Stimulated activated CD8-positive, alpha-beta memory T cell treated with anti-CD3 and anti-CD28 coated beads, Interleukin-7, amount 100 ng/mL, for 1 hour (primary cell): ENCODE data around the gene KCTD13.
"Not testable (repeated sequence)": the region's sequence is repeated elsewhere in the genome, so short reads cannot be mapped to it uniquely, and the experiment has no call there.

ENCODE experiments used
- DNase-seq, 2 donors: peaks; one replicate each; pipeline ENCODE4 v3.0.0-alpha.2; 2020; ENCODE audit warnings: low read depth in 2 of 2

The KCTD13 gene

GRCh38 chr16:29947897-29948296 is 21.9 kb upstream of the KCTD13 start:
- DNase-seq = no peak

GRCh38 chr16:29943846-29944799 is 18.1 kb upstream of the KCTD13 start:
- DNase-seq = no peak

DNA sequence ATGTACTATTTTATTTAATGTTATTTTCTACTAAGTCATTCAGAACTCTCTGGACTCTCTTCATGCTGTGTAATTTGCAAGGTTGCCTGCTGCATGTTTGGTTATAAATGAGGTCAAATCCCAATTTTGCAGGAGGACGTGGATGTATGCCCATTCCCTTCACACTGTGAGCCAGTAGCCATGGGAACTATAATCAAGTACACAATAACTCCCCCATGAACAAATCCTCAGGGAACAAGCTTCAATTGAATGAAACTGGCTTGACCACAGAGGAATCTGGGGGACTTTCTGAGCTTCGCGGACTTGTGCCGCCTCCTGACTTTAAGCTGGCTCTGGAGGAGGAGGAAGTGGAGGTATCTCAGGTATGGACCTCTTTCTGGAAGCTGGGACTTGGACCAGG is 14.6 kb upstream of the KCTD13 start:
- no peak for DNase-seq

DNA sequence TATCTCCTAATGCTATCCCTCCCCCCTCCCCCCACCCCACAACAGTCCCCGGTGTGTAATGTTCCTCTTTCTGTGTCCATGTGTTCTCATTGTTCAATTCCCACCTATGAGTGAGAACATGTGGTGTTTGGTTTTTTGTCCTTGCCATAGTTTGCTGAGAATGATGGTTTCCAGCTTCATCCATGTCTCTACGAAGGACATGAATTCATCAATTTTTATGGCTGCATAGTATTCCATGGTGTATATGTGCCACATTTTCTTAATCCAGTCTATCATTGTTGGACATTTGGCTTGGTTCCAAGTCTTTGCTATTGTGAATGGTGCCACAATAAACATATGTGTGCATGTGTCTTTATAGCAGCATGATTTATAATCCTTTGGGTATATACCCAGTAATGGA is 5.7 kb upstream of the KCTD13 start:
- not testable (repeated sequence) for DNase-seq

DNA sequence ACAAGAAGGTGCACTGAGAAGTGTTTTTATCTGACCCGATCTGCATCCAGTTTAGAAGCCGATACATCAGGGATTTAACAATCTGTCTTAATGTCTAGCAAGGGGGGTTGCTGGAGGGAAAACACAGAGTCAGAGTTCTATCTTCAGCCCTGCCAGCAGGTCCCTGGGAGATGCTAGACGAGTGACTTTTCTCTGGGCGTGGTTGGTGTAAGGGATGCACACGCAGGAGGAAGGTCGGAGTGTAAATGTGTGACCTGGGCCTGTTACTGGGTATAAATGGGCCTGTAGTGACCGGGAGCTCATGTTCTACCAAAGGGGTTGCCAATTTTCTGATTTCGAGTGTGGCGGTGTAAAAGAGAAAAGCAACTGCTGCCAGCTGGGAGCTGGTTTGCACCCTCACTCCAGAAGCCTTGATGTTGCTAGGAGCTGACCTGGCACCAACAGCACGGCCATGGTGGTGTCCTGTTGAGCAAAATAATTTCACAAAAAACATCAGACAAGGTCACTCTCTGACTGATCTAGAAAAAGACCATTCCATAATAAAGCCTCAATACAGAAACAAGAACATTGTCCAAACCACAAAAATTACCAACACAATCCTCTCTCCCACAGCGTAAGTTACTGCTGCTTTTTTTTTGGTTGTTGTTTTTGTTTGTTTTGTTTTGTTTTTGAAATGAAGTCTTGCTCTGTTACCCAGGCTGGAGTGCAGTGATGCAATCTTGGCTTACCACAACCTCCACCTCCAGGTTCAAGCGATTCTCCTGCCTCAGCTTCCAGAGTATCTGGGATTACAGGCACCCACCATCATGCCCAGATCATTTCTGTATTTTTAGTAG is 1.3 kb upstream of the KCTD13 start:
- no peak for DNase-seq

- no peak for DNase-seq
These were observed 656 bp upstream of the KCTD13 start for GRCh38 chr16:29926711-29927052.

DNA sequence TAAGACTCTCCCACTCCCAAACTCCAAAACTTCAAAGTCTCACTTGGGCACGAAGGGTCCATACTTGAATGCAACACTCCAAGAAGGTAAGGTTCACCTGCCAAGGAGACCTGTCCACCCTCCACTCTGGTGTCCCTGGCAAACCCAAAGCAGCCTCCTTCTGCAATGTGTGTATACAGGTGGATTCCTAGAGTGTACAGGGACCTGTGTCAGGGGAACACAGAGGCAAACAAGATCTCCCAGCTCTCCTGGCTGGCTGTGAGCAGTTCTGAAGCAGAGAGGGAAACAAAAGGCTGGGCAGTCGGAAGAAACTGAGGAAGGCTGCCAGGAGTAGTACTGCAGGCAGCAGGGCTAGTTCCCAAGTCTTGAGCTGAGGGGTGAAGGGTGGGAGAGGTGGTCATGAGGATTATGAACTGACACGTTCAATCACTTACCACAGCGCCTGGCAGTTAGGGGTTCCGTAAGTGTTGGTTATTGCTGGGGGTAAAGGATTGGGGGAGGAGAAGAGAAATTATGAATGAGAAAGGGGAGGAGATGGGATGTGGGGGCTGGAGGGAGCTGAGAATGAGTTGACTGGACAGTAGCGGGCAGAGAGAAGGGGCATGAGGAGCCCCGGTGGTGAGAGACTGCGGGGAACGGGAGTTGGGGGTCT is 795 bp downstream of the KCTD13 start:
- no peak for DNase-seq

DNA sequence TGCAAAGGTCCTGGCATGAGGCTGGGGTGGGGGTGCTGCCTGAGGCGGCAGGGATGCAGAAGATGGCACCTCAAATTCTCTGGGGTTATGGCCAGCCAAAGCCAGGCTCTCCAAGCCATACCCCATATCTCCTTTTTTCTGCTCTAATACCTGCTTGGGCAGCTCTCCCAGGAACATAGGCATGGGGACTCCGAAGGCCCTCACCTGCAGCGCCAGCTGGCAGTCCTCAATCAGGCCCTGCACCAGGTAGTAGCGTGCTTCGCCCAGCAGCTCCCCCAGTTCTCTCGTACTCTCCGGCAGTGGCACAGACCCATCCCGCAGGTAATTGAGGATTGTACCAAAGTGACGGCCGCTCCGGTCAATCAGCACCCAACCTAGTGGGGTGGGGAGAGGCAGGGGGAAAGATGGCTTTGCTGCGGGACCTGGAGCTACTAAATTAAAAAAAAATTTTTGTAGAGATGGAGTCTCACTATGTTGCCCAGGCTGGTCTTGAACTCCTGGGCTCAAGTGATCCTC is 3.0 kb downstream of the KCTD13 start:
- no peak for DNase-seq

GRCh38 chr16:29922326-29922725 is 3.7 kb downstream of the KCTD13 start:
- DNase-seq = no peak

GRCh38 chr16:29921034-29921385 is 5.0 kb downstream of the KCTD13 start:
- DNase-seq = no peak

DNA sequence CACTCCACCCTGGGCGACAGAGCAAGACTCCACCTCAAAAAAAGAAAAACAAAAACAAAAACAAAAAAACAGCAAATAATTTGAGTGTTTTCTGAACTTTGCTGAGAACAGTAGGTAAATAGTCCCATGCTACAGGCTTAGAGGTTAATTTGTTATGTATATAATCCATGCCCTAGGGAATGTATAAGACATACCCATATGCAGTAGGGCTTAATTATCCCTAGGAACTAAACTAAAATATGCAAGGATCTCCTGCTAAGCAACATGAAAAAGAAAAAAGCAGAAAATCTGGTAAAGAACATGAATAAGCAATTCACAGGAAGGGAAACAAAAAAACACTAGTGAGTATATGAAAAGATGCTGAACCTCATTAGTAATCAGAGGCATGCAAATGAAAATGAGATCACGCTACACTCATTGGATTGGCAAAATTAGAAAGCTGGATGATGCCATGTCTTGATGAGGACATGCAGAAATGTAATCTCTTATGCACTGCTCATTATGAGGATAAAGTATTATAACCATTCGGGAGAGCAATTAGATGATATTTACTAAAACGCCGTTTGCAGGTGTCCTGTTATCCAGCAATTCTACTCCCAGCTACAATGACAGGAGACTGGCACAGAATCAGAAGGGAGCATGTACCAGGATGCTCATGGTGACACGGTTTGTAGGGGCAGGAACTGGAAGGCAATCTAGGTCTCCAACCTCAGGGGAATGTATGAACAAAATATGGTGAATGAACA is 5.6 kb downstream of the KCTD13 start:
- DNase-seq = no peak

DNA sequence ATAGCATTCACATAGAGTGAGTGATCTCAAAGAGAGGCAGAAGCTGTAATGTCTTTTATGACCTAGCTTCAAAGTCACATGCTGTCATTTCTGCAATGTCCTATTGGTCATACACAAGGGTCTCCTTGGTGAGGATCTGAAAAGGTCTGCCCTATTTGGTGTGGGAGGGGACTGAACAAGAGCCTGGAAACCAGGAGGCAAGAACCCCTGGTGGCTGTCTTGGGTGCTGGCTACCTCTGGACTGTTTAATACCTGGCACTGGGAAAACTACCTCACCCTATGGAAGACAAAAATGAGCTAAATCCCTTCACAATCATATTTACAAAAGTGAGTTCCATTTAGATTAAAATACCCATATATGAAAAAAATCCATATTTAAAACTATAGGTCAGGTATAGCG is 9.0 kb downstream of the KCTD13 start:
- no peak for DNase-seq

GRCh38 chr16:29915590-29916247 is 10.3 kb downstream of the KCTD13 start:
- DNase-seq = no peak

DNA sequence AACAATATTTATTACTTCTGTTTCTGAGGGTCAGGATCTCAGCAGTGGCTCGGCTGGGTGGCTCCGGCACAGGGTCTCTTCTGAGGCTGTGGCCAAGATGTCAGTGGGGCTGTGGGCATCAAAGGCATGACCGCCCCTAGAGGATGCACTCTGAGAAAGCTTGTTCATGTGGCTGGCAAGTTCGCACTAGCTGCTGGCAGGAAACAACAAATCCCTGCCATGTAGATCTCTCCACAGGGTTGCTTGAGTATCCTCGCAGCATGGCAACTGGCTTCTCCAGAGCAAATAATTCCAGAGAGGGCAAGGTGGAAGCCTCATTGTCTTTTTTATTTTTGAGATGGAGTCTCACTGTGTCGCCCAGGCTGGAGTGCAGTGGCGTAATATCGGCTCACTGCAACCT is 12.5 kb downstream of the KCTD13 start:
- DNase-seq = no peak

GRCh38 chr16:29912087-29912486 is 13.9 kb downstream of the KCTD13 start:
- DNase-seq = no peak

DNA sequence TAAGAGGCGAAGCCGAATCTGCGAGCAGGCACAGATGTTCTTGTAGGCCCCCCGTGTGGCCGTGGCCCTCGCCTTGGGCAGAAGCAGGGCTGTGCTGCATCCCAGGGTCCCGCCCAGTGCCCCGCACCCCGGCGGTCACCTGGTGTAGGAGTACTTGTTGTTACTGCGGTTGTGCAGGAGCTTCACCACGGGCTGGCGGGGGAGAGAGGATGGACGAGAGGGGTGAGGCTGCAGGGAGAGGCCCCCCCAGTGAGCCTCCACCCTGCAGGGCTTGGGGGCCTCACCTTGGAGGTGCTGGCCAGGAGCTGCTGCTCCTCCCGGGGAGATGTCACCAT is 14.4 kb downstream of the KCTD13 start:
- no peak for DNase-seq

GRCh38 chr16:29910819-29911675 is 15.0 kb downstream of the KCTD13 start:
- DNase-seq = no peak

DNA sequence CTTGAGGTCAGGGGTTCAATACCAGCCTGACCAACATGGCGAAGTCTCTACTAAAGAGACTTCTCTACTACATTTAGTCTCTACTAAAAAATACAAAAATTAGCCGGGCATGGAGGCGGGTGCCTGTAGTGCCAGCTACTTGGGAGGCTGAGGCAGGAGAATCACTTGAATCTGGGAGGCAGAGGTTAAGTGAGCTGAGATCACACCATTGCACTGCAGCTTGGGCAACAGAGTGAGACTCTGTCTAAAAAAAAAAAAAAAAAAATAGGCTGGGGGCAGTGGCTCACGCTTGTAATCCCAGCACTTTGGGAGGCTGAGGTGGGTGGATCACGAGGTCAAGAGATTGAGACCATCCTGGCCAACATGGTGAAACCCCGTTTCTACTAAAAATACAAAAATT is 16.2 kb downstream of the KCTD13 start:
- not testable (repeated sequence) for DNase-seq

GRCh38 chr16:29909391-29909790 is 16.6 kb downstream of the KCTD13 start:
- DNase-seq = no peak

DNA sequence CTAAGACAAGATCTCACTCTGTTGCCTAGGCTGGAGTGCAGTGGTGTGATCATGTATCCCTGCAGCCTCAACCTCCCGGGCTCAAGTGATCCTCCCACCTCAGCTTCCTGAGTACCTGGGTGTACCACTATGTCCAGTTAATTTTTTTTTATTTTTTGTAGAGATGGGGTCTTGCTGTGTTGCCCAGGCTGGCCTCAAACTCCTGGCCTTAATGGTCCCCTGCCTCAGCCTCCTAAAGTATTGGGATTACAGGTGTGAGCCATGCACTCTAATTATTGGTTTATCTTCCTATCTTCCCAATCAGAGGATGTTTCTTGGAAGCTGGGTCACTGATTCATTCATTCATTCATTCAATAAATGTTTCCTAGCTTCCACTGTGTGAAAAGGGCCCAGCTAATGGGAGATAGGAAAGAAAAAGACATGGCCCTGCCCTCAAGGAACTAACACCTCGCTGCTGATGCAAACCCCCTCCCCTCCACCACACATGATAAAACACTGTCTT is 17.3 kb downstream of the KCTD13 start:
- no peak for DNase-seq
